Measurements from ENCODE around the gene BBOX1. TPM values are rescaled to one million over a fixed set of nuclear protein-coding genes. Genes with fewer than 3 reads are reported as not detected.
"Not testable (repeated sequence)": the region's sequence is repeated elsewhere in the genome, so short reads cannot be mapped to it uniquely, and the experiment has no call there.

The BBOX1 gene
- total RNA-seq, 1 experiment from 2014 or later, result not detected

DNA sequence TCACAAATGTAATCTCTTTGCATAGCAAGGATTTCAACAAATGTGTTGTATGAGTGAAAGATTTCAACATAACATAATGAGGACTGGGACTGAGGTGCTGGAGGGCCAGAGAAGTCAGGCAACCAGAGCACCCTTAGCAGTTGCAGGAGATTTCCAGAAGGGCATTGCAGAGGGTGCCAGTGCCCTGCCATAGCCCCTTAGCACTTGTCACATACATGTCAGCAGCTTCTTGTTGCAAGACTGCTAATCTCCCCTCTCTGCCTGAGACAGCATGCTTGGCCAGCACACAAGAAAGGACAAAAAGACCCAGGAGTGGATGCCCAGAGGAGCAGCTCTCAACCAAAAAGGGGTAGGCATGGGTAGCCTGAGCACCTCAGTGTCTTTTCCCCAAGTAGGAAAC is 43.2 kb downstream of the BBOX1 start:
- DNase-seq (ENCODE audit: low read depth), result no peak

DNA sequence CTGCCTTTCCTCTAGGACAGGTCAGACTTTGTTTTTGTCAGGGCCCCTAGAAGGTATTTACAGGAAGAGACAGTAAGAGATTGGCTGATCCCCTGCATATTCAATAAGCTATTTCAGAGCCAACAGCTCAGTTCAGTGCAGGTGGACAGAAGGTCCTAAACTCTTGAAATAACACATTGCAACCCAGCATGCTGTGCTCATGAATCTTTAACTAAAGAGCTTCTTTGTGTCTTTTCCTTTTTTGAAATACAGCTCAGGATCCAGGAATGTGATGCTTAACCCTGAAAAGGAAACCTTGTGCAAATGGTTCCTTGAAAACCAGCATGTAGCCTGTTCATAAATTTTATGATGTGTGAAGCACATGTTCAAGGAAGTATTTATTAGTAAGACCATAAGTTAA is 43.9 kb downstream of the BBOX1 start:
- DNase-seq (ENCODE audit: low read depth), result no peak

DNA sequence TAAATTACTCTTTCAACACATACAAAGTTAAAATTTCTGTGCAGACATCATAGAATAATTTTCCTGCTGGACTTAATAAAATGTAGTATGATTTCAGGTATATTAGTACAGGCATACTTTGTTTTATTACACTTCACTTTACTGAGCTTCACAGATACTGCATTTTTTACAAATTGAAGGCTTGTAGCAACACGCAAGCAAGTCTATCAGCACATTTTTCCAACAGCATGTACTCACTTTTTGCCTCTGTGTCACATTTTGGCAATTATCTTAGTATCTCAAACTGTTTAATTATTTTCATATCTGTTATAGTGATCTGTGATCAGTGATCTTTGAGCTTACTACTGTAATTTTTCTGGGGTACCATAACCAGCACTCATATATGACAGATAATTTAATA is 44.5 kb downstream of the BBOX1 start:
- DNase-seq (ENCODE audit: low read depth), result no peak

DNA sequence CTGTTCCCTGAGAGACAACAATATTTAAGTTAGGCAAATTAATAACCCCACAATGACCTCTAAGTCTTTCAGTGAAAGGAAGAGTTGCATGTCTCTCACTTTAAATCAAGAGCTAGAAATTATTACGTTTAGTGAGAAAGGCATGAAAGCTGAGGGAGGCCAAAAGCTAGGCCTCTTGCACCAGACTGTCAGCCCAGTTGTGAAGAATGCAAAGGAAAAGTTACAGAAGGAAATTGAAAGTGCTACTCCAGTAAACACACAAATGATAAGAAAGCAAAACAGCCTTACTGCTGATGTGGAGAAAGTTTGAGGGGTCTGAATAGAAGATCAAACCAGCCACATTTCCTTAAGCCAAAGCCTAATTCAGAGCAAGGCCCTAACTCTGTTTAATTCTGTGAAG is 45.0 kb downstream of the BBOX1 start:
- no peak for DNase-seq (ENCODE audit: low read depth)

DNA sequence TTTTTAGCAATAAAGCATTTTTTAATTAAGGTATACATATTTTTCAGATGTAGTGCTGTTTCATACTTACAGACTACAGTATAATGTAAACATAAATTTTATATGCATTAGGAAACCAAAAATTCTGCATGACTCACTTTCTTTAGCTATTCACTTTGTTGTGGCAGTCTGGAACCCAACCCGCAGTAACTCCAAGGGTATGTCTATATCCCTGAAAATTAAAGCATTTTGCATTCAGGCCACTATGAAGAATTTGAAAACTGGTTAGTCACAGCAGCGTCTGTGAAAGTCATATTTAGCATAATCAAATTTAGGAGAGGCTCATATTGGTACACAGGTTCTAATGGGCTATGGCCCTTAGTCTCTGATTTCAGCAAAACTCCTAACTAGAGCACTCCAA is 46.8 kb downstream of the BBOX1 start:
- DNase-seq (ENCODE audit: low read depth), result no peak

DNA sequence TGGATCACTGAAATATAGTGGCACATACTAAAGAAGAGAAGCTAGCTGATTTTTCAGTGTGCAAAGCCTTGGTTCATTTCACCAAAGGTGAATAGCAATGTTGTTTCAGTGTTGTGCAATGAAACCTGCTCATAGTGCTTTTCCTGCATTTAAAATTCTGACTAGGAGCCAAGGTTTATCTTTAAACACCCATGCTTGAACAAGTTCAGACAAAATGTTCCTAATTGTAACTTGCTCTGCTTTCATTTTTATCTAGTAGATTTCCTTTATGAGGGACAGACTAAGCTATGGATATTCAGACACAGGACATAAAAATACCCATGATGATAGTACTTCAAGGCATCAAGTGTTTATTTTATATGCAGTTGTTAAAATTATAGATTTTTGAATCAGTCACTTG is 47.7 kb downstream of the BBOX1 start:
- DNase-seq (ENCODE audit: low read depth), result no peak

- DNase-seq (ENCODE audit: low read depth), result no peak
Measured at GRCh38 chr11:27089746-27090145, 49.1 kb downstream of the BBOX1 start.

- DNase-seq (ENCODE audit: low read depth), result not testable (repeated sequence)
Measured at GRCh38 chr11:27090357-27090948, 49.8 kb downstream of the BBOX1 start.

GRCh38 chr11:27094120-27094519 is 53.5 kb downstream of the BBOX1 start:
- DNase-seq (ENCODE audit: low read depth), result no peak

DNA sequence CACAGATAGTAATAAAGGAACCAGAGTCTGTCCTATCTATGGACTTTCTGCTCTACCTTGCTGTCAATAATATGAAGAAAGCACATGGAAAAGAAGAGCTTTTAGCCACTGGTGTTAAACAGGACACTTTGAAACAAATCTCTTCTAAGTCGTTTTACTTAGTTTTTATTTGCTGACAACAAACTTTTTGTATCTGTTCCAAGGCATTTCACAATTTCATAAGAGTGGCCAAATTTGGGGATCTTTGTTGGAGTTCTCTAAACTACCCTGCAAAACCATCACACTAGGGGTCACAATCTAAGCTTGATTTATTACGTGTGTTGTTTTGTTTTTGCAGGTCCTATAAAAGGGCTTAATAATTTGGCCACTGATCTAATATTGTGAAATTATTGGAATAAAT is 54.4 kb downstream of the BBOX1 start:
- DNase-seq (ENCODE audit: low read depth), result no peak

DNA sequence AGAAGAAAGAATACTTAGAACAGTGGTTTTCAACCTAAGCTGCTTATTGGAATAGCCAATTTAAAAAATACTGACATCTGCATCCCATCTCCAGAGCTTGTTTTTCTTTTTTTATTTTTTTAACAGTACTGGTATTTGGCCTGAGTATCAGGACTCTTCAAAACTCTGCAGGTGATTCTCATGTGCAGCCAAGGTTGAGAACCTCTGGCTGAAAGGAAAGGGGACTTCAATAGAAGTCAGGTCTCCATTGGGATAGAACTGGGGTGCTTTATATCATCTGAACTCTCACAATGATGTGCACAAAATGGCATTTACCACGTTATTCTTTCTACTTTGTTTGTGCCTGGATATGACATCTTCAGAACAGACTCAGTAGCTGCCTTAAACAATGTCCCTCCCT is 55.3 kb downstream of the BBOX1 start:
- no peak for DNase-seq (ENCODE audit: low read depth)

GRCh38 chr11:27097551-27097950 is 56.9 kb downstream of the BBOX1 start:
- DNase-seq (ENCODE audit: low read depth), result no peak

GRCh38 chr11:27100534-27100933 is 59.9 kb downstream of the BBOX1 start:
- peak; percentile 6 for DNase-seq (ENCODE audit: low read depth)

GRCh38 chr11:27107548-27107947 is 66.9 kb downstream of the BBOX1 start:
- DNase-seq (ENCODE audit: low read depth), result no peak

DNA sequence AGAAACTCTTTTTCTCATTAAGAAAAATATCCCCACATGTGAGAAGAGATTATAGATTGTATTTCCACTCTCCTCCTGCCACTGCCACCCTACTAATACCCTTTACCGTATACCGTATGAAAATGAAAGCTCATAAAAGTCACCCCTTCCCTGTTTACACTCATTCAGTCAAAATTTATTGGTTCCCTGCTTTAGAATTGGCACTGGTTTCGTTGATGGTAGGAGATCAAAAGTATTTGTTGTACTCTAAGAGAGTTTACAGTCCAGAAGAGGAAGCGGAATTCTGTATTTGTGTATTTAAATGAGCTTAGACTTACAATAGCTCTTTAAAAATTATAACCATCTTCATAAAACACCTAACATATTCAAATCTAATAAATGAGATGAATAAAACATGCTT is 68.2 kb downstream of the BBOX1 start:
- no peak for DNase-seq (ENCODE audit: low read depth)

GRCh38 chr11:27111896-27112295 is 71.3 kb downstream of the BBOX1 start:
- no peak for DNase-seq (ENCODE audit: low read depth)

GRCh38 chr11:27112946-27113345 is 72.3 kb downstream of the BBOX1 start:
- no peak for DNase-seq (ENCODE audit: low read depth)

DNA sequence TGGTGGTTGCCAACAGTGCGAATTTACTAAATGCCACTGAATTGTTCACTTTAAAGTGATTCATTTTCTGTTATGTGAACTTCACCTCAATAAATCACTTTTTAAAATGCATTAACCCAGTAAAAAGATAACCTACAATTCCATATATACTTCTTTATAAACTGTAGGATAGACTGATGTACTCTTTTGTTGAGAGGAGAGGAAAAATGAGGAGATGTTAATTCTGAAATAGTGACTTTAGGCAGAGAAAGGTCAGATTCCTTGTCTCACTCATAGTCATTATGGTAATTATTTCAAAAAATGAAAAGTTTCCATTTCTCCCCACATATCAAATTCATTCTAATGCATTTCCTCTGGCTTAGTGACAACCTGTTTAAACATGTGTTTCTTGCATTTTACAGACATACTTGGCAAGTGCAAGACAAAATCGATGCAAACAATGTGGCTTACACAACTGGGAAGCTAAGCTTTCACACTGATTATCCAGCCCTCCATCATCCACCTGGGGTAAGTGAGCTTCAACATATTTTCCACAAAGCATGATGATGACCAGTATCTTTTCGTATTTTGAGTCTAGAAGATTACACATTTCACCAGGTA is 74.5 kb downstream of the BBOX1 start:
- DNase-seq (ENCODE audit: low read depth), result no peak

- DNase-seq (ENCODE audit: low read depth), result peak; percentile 32
Measured at GRCh38 chr11:27116684-27117083, 76.1 kb downstream of the BBOX1 start.

GRCh38 chr11:27118371-27118770 is 77.8 kb downstream of the BBOX1 start:
- no peak for DNase-seq (ENCODE audit: low read depth)

GRCh38 chr11:27118949-27119348 is 78.3 kb downstream of the BBOX1 start:
- DNase-seq (ENCODE audit: low read depth), result no peak

DNA sequence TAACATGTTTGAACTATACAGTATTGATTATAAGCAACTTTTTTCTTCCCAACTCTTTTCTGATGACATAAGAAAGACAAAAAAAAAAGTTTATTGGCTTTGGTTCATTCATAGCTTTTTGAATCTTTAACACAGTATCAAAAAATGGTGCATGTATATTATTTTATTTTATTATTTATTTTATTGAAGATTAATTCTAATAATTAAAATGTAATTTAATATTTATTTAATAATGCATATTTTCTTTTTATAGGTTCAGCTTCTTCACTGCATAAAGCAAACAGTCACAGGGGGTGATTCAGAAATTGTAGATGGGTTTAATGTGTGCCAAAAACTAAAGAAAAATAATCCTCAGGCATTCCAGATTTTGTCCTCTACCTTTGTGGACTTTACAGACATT is 78.8 kb downstream of the BBOX1 start:
- no peak for DNase-seq (ENCODE audit: low read depth)

DNA sequence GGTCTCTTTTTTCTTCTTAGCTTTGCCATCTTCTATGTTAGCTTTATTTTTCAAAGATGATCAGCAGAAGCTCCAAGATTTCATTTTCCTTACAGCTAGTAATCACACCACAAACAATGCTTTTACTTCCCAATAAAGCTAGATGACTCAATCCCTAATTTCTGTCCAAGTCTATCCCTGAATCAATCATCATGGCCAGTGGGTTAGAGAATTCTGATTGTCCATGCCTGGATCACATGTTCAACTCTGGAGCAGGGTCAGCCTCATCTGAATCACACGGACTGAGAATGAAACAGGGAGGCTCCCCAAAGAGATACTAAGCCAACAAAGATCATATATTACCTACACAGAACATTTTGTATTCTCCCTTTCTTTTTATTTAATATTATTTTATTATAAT is 79.6 kb downstream of the BBOX1 start:
- no peak for DNase-seq (ENCODE audit: low read depth)

DNA sequence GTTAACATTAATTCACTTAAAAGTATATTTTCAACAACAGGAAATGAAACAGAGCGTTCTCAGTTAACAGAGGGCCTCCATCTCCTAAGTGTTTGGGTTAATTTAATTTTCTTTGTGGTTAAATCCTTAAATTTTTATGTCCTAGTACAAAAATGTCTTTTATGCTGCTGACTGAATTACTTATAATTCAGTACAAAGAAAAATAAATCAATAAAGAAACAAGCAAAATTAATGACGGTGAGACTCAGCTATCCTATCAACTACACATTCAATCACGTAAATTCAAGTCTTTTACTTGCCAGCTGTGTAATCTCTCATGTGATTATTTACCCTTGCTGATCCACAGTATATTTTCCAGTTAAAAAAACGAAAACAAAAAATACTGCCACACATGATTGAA is 81.4 kb downstream of the BBOX1 start:
- DNase-seq (ENCODE audit: low read depth), result no peak
